Left renal pelvis (tissue), 4 donors: Measurements from ENCODE around the gene B3GNT4. TPM values are rescaled to one million over a fixed set of nuclear protein-coding genes. Genes with fewer than 3 reads are reported as not detected.
"Not testable (repeated sequence)": the region's sequence is repeated elsewhere in the genome, so short reads cannot be mapped to it uniquely, and the experiment has no call there.

Source experiments
- DNase-seq, 4 donors: peaks; one replicate each; pipeline ENCODE4 v3.0.0-alpha.2; 2013; ENCODE audit warnings: low read depth in 4 of 4, low spot score in 3 of 4
- polyA plus RNA-seq, 4 donors: library from polyadenylated mRNA; unstranded; fragments of 120-200 nt; gene quantifications; one replicate each; pipeline ENCODE4 v1.2.1, GENCODE V29; 2013; ENCODE audit not compliant: insufficient read length in 4 of 4

The B3GNT4 gene
- polyA plus RNA-seq, 4 donors = 0.85 to 6.2 (median 1.9) TPM

GRCh38 chr12:122207391-122207790, 3.9 kb downstream of the B3GNT4 start:
- DNase-seq = no peak

- DNase-seq = no peak
These were observed 4.7 kb downstream of the B3GNT4 start for GRCh38 chr12:122208073-122208820.

GRCh38 chr12:122215771-122216170, 12.3 kb downstream of the B3GNT4 start:
- no peak for DNase-seq

GRCh38 chr12:122216445-122216844, 12.9 kb downstream of the B3GNT4 start:
- no peak for DNase-seq

GRCh38 chr12:122225683-122226365, 22.3 kb downstream of the B3GNT4 start, which contains the start of gene DIABLO:
TSS of gene DIABLO (minus strand) at chr12:122226052. CDS start at chr12:122226014, 38 bp downstream.
- DNase-seq = peak; percentile 98 to 99 (median 99)

- DNase-seq = no peak
These were observed 23.0 kb downstream of the B3GNT4 start for GRCh38 chr12:122226366-122227125.

- DNase-seq = no peak
These were observed 23.8 kb downstream of the B3GNT4 start for GRCh38 chr12:122227341-122227740.

- no peak for DNase-seq
These were observed 24.6 kb downstream of the B3GNT4 start for GRCh38 chr12:122228092-122228491.

- DNase-seq = no peak
These were observed 27.3 kb downstream of the B3GNT4 start for GRCh38 chr12:122230798-122231197.

GRCh38 chr12:122232691-122233090, 29.2 kb downstream of the B3GNT4 start:
- no peak for DNase-seq

GRCh38 chr12:122235741-122236140, 32.2 kb downstream of the B3GNT4 start:
- no peak for DNase-seq

- no peak for DNase-seq
These were observed 35.4 kb downstream of the B3GNT4 start for GRCh38 chr12:122238861-122239260.

GRCh38 chr12:122243965-122244364, 40.5 kb downstream of the B3GNT4 start:
- DNase-seq = no peak

- no peak for DNase-seq
These were observed 41.3 kb downstream of the B3GNT4 start for GRCh38 chr12:122244565-122245371.

- DNase-seq = no peak
These were observed 42.0 kb downstream of the B3GNT4 start for GRCh38 chr12:122245553-122245952.

- DNase-seq = no peak
These were observed 46.5 kb downstream of the B3GNT4 start for GRCh38 chr12:122250047-122250446.

- DNase-seq = no peak
These were observed 47.0 kb downstream of the B3GNT4 start for GRCh38 chr12:122250536-122250935.

- not testable (repeated sequence) for DNase-seq
These were observed 55.0 kb downstream of the B3GNT4 start for GRCh38 chr12:122258462-122258861.
